Fibroblast of upper back skin (primary cell): ENCODE data around the gene HOXA10.

ENCODE experiments used
- DNase-seq: peaks from one replicate; pipeline ENCODE4 v3.0.0-alpha.2; 2013

The HOXA10 gene

DNA sequence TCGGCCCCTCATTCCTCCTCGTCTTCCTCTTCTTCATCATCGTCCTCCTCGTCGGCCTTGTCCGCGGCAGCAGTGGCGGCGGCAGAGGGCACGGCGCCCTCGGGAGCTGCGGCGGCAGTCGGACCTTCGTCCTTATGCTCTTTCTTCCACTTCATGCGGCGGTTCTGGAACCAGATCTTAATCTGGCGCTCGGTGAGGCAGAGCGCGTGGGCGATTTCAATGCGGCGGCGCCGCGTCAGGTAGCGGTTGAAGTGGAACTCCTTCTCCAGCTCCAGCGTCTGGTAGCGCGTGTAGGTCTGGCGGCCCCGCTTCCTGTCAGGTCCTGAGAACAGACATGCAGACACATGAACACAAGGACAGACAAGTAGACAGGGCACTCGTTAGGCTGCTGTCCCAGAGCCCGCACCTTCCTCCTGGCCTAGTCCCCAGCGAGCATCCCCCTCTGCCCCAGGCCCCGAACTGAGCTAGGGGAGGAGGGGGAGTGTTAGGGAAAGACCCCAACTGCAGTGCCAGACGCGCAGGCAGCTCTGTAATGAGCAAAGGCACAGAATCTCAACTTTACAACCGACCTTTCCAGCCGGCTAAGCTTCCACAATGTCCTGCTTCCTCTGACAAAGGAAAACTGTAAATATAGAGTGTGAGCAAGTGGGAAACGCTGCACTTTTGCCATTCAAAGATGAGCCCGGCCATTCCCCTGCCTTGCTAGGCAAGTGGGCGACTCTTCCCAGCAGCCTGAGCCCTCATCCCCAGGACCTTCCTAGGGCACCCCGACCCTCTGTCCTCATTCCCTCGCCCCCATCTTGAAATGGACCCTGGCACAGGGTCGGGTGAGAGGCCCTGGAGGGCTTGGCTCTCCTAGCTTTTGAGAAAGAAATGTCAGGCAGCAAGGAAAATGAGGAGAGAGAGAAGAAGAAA lies 19.0 kb downstream of the HOXA10 start:
- DNase-seq, result no peak

DNA sequence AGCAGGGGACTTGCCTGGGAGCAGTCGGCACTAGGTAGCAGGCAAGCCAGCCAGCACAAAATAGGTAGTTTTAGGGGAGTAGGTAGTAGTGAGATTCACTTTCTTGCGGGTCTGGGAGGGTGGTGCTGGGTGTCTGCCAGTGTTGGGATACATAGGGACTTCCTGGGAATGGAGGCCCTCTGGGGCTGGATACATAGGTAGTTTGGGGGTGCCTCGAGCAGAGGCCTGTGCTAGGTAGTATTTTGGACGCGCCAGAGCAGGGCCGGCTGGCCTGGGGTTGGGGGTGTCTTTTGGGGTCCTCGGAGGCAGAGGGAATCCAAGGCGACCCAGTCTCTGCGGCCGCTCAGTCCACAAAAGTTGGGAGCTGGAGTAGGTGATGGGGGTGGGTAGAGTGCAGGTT lies 19.8 kb downstream of the HOXA10 start:
- DNase-seq, result no peak

DNA sequence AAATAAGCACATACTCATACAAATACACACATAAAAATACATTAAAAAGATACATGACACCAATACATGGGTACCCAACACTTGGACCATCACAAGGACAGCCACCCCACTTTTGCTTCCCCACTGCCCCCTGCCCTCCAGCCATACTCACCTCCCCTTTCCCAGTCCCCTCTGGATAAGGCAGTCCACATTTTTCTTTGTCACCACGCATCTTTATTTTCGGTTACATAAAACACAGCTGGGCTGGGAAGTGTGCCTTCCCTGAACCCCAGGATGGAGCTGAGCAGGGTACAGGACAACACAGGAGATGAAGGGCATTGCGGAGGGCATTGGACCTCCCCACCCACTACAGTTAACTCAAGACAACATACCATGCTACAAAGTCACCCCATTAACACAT lies 20.6 kb downstream of the HOXA10 start:
- no peak for DNase-seq

DNA sequence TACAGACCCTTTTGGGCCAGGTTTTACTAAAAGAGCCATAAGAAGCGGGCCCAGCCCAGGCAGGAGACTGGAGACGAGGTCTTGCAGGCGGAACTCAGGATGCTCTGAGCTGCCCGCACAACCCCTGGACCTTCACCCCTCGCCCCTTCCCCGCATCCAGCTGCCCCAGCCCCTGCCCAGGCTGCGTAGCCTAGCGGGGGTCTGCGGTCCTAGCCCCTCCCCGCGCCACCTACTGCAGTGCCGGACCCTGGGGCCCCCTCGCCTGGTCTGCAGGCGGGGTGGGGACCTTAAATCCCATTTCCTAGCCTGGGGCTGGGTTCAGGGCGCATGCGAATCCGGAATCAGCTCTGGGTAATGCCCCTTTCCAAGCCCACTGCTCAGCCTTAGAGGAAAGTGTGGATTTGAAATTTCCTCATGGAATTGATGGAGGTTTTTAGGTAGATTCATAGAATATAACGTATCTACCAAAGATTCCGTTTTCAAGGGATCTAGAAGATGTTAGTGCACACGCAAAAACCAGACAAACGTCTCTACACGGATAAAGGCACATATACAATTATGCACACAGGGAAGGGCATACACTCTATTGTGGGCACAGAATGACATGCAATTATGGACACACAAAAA lies 21.2 kb downstream of the HOXA10 start:
- DNase-seq, result no peak

DNA sequence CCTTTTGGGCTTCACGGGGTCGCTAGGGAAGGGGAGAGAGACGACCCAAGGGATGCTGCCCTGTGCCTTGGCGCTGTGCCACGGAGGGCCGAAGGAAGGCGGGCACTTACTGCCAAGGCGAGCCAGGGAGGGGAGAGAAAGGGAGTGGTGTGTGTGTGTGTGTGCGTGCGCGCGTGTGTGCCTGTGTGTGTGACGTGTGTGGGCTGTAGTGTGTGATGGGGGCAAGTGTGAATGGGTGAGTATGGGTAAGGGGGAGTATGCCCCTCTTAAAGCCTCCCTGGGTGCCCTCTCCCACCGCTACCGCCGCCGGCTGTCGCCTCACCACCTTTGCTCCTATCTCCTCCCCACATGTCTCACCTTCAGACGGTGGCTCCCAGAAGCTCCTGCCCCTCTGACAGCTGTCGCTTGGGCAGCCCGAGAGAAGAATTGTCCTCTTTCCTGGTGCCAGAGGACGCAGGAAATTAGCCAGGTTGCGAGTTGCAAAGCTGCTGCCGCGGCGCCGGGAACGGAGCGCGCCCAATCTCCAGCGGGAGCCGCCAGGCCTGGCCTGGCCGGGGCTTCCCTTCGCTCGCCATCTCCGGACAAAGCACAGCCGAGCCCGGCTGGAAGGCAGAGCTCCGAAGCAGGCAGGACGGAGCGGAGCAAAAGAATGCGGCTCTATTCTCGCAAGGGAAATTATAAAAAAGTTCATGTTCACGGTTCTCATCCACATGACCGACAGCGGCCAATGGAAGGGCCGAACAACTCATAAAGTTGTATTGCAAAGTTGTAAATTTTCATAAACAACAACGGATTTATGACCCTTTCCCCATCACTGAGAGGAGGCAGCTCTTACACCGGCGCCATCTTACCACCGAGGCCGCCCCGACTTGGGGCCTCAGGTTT lies 21.9 kb downstream of the HOXA10 start, which contains the start of gene HOXA3:
HOXA3 (minus strand) TSS at position 653 of the 885 bp plus-strand sequence. CDS start 41,943 bp downstream, outside the sequence.
- peak; percentile 53 for DNase-seq

DNA sequence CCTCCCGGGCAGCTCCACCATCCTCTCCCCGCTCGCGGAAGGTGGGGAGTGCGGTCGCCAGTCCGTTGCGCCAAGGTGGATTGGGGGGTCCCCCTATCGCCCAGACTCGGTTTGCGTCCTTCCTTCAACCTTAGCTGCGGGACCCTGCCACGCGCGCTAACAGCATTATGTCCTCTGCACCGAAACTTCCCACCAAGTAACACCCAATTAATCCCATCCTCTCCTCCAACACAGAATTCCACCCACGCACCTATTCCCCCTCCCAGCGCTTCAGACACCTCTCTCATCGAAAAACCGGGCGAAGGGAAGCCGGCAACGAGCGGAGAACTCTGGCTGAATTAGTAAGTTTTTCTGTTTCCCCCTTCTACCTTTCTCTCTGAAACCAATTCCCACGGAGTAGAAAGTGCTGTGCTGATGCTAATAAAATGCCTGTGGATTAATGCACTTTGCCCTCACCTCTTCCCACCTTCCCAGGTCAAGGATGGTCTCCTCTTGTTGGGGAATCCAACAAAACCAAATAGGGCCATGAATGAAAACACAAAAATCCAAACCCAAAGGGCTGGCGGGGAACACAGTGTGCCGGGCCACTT lies 22.7 kb downstream of the HOXA10 start:
- DNase-seq, result no peak

DNA sequence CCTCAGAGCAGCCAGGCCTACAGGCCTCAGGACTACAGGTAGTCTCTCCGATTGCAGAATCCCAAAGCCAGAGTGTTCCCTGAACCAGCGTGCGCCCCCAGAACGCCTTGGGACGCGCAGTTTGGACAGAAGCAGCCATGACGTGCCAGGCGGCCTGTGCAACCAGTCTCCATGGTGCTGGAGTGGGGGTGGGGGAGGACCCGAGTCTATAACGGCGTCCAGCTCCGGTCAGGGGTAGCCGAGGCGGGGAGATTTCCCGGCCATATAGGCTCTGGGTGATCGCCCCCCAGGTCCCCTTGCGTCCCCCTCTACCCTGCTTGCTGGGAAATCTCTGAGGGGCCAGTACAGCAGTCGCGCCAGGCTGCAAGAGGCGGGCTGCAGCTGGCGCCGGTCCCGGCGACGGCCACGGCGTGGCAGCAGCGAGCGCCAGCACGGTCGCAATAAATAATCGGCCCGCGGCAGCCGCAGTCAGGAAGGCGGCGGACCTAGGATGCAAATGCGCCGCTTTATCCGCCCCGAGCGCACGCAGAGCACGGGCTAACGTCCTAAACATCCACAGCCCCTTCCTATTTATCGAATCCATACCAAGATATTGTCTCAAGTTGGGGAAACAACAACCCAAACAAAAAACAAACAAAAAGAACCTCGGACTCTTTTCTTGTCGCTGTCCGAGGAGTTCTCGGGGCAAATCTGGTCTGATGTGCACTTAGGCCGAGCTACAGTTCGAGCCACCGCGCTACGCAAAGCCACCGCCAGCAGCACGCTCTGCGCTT lies 23.4 kb downstream of the HOXA10 start:
- DNase-seq, result peak; percentile 70

DNA sequence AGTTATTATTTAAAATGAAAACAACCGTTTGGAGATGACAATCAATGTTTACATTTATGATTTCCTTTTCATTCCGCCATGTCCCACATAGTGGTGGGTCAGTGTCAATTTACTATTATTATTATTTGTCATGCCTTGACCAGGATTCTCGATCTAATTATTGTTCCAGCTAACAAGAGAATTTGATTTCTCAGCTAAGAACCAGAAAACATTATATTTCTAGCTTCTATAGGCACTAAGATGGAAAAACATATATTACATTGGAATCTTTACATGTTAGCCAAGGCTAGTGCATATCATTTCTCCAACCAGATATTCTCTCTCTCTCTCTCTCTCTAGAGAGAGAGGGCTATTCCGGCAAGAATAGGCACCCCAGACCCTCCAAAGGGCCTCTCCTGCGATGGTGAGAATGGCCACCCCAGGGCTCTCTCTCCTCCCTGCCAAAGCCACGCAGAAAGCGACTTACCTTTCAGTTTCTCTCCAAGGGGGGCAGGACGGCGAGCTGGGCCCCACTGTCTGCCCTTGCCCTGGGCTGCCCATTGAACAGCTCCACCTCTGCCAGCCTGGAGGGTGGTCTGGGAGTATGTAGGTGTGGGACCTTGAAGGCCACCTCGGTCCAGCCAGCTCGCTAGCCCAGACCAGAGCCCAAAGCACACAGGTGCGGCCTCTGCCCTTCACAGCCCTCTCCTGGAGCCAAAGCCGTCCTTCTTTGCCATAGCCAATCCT lies 24.1 kb downstream of the HOXA10 start:
- DNase-seq, result no peak

DNA sequence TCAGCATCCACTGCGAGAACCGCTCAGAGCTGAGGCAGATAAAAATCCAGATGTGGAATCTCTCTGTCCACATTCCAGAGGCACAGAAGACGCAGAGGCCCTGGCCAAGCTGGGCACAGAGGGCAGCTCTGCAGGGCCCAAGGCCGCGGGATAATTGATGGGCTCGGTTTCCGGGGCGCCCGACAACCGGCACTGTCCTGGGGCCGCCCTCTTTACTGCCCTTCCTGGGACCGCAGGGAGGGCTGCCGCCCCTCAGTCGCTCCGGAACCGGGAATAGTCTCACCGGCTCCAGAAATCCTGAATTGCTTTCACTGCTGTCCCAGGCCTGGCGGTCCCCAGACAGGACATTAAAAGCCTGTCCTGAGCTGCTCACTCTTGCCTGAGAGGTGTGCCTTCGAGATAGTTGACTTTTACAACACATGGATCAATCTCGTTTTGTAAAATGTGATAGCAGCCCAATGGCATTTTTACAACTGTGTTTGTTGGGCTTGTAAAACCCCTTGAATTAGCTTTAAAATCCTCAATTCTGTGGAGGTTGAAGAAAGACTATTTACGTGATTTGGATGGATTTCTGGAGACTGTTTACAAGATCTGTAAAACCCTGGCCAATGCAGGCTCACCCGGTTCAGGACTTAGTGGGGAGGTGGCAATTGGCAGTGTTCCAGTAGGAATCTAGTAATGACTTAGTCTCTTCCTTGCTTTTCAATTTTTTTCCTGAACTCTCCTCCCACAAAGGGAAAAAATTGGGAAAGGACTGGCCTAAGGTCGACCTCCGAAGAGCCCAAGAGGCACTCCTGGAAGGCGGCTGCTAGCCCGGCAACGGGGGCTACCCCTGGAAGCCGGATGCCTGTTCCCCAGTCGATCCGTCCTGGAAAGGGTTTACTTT lies 25.1 kb downstream of the HOXA10 start:
- no peak for DNase-seq

DNA sequence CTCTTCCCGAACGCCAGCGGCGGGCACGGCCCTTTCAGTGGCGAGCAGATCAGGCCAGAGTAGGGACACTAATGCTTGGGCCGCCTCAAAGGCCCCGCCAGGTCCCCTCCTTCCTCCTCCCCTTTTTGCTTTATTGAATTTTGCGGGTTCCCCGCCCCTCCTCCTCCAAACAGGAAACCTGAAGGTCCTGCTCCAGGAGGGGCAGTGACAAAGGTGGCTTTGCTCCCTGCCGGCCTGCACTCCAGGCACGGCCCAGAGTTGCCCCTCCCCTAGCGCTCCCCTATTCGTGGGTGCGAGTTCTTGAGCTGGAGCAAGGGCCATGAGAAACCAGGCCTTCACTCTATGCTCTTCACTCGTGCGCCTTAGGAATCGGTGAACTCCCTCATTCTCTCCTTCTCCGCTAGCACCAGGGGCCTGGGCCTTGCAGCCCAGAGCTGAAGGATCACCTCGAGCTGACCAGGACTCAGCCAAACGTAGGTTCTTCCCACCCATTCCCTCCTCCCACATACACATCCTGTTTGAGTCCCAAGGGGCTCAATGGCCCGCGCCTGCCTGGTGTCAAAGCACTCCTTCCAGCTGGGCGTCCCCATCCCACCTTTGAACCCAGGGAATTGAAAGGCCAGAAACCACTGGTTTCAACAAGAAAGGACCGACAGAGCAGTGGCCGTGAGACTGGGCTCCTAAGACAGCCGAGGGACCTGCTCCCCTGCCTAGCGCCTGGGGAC lies 25.9 kb downstream of the HOXA10 start:
- DNase-seq, result no peak

DNA sequence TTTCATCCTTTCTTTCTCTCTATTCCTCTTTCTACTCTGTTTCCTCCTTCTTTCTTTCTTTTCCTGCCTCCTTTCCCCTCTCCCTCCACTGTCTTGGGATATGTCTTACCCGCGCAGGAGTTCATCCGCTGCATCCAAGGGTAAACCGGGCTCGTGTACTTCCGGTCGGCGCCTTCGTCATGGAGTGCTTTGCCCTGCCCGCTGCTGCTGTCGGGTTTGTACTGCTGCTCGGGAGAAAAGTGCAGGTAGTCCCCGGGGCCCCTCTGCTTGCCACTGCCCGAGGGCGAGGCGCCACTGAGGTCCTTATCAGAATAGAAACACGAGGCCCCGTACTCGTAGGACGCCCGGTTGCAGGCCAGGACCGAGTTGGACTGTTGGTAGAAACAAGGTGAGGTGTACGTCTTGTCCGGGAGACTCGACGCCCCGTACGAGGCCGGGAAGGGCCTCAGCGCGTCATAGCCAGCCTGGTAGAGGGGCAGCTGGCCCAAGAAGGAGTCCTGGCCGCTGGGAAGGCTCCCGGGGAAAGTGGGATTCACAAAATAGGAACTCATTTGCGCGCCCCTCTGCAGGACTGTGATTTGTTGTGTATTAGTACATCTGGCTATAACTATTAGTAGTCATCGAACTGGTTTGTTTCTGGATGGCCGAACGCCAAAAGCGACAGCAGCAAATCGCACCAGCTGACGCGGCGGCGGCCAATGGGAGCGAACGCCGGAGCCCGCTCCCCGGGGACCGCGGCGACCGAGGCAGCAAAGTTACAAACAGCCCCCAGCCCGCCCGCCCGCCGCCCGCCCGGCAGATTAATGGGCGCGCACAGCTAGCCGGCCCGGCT lies 26.7 kb downstream of the HOXA10 start, which contains the start of gene HOXA6:
HOXA6 (minus strand) TSS at position 576 of the 832 bp plus-strand sequence; CDS start at position 551, 25 bp downstream.
- DNase-seq, result no peak

DNA sequence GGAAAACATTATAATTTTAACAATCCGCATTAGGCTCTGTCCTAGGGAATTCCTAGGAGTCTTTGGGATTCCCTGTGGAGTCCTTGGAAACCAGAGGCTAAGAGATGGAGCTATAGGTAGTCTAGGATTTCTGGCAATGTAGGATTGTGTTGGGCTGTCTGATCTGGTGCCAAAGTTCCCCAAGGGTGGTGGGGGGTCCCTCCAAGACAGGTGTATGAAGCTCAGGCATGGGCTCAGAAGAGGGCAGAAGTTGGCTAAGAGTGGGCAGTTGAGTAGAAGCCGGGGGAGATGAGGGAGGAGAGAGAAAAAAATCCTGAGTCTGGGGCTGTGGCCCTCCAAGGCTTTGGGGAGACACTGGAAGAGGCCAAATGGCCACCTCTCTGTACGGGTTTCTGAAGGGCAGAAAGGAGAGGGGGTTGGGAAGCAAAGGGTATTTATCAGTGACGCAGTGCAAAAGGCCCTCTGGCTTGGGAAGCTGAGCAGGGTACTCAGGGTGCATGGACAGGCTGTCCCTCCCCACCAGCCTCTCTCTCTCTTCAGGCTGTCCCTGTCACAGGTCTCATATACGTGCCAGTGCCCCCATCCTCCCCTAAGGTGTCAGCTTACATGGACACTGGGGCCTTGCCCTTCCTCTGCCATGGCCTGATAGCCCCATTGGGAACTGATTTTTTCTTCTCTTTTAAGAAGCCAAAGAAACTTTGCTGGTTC lies 27.5 kb downstream of the HOXA10 start:
- no peak for DNase-seq

DNA sequence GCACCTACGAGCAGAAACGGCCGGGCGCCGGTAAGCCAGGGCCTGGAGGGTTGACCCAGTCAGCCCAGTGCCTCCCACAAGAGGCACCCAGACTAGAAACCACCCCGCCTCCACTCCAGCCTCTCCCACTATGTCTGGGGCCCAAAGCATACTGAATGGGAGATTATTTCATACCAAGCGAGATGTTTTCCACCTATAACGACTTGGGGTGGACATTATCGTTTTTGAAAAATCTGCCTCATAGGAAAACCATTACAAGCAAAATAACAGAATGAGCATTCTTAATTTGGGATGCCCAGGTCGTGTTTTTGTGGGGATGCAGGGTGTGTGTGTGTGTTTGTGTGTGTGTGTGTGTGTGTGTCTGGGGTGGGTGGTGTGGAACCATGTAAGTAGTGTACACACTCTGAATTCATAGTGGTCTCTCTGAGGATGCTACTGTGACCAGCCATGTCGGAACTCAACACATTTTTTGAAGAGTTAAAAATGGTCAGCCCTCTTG lies 28.2 kb downstream of the HOXA10 start:
- no peak for DNase-seq

DNA sequence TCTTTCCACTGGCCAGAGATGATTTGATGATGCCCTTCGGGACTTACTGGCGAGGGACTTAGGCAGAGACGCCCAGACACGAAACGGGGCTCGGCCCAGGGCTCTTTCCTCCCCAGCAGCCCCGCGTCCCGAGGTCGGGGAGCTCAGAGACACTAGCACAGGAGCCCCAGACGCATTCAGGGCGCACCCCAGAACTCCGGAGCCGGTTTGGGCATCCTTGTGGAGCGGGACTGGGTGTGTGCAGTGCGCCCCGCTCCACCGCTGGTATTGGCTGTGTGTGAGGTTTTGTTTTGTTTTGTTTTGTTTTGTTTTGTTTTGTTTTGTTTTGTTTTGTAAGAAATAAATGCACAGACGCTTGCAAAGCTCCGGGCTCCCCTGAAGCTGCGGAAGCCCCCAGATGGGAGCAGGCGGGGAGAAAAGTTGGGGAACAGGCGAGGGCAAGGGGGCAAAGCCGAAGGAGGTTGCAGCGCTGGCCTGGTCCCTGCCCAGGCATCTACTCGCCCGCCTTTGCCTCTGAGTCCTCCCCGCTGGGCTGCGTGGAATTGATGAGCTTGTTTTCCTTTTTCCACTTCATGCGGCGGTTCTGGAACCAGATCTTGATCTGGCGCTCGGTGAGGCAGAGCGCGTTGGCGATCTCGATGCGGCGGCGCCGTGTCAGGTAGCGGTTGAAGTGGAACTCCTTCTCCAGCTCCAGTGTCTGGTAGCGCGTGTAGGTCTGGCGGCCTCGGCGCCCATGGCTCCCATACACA lies 28.8 kb downstream of the HOXA10 start:
- no peak for DNase-seq

DNA sequence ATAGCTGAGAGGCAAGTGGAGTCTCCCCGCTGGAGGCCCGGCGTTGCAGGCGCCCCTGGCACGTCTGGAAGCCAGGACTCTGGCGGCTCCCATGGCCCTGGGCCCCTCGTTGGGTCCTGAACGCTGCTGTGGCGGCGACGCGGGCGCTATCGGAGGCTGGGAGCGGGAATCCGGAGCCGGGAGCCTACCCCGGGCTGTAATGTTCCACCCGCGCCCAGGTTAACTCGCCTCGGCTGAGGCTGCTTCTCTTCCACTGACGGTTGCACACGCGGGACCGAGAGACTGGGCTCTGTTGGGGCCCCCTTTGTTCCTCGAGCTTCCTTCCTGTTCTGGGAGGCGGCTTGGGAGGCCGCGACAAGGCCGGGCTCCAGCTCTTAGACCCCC lies 29.3 kb downstream of the HOXA10 start:
- no peak for DNase-seq

DNA sequence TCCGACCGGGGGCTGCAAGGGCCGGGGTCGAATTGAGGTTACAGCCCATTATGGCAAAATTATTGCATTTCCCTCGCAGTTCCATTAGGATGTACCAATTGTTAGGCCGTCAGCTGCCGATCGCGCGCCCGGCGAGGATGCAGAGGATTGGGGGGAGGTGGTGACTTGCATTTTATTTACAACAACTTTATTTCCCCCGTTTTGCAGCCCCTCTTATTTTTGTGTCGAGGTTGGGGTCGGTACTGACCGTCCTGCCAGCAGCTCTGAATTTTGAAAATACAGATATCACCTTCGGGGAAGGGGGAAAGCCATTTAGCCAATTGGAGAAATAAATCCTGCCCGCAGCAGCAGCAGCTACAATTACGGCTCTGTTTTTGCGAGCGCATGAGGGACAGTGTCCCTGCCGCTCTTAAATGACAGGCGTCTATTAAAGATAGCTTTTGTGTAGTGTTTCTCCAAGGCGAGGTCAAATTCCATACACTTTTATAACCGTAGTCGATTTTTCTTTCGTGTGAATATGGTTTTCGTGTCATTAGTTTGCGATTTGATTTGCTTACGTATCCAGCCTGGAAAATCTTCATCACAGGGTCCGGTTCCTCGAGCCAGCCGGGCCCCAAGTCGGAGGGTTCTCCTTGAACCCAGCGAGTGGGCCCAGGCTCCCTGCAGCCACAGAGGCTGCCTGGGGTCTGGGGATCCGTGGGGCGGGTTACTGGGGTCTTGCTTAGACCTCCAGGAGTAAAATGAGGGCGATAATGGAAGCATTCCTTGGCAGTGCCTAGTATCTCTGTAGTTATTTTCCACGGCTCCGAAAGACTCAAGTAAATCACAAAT lies 30.0 kb downstream of the HOXA10 start:
- no peak for DNase-seq
